Neural progenitor cell (in vitro differentiated cells): Measurements from ENCODE around the gene PDP2.

ENCODE experiments used
- CTCF ChIP-seq: fragments of 200-600 bp; sonication (generic); IDR thresholded peaks from 2 replicates; pipeline ENCODE4 v1.5.1; 2017; ENCODE audit warnings: antibody characterized with exemption, mild to moderate bottlenecking
- EZH2 ChIP-seq: fragments of 200-600 bp; sonication (generic); IDR thresholded peaks from 2 replicates; pipeline ENCODE4 v1.6.1; 2017; ENCODE audit warnings: antibody characterized with exemption, mild to moderate bottlenecking, moderate library complexity
- EZH2phosphoT487 ChIP-seq: fragments of 200-600 bp; sonication (generic); IDR thresholded peaks from 2 replicates; pipeline ENCODE4 v1.6.1; 2017; ENCODE audit warnings: antibody characterized with exemption

DNA sequence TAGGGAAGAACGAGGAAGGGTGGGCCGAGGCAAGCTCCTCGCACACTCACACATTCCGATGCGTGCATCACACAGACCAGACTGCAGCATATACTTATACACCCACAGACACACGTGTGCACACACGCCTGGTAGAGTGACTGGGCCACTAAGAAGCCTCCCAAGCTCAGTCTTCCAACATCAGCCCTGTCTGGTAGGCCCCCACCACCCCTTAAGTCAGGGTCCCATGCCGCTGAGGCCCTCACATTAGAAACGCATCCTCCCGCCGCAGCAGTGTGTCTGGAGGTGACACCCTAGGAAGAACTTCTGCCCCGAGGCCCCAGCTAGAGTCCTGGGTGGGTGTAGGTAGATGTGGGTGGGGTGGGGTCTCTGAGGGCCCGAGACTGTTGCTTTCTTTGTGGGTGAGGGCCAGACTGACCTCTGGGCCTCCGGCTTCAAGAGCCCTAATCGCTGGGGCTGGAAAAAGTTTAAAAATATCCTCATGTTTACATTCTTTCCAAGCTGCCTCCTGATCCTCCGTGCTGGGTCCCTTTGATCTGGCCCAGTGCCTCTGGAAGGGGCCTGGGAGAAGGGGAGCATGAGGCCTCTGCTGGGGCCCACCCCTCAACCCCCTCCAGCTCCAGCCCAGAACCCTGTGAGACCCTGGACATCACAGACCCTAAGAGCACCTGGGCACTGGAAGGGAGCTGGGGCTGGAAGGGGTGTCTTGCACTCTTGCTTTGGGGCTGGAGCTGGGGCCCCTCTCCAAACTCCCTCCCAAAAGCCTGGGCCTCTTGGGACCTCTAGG is 24.7 kb downstream of the PDP2 start:
- no peak for TF ChIP-seq CTCF
- TF ChIP-seq EZH2phosphoT487: no peak
- no peak for TF ChIP-seq EZH2
